NOMO-1 treated with DMSO at 0.1 percent for 48 hours (cell line): ENCODE data around the gene SYF2.

Experiments used
- DNase-seq: peaks from one replicate; lab custom pipeline; 2025; ENCODE audit not compliant: unreplicated experiment; lab: John Stamatoyannopoulos, UW

Gene SYF2

GRCh38 chr1:25185409-25186160 is 46.7 kb downstream of the SYF2 start:
- no peak for DNase-seq

DNA sequence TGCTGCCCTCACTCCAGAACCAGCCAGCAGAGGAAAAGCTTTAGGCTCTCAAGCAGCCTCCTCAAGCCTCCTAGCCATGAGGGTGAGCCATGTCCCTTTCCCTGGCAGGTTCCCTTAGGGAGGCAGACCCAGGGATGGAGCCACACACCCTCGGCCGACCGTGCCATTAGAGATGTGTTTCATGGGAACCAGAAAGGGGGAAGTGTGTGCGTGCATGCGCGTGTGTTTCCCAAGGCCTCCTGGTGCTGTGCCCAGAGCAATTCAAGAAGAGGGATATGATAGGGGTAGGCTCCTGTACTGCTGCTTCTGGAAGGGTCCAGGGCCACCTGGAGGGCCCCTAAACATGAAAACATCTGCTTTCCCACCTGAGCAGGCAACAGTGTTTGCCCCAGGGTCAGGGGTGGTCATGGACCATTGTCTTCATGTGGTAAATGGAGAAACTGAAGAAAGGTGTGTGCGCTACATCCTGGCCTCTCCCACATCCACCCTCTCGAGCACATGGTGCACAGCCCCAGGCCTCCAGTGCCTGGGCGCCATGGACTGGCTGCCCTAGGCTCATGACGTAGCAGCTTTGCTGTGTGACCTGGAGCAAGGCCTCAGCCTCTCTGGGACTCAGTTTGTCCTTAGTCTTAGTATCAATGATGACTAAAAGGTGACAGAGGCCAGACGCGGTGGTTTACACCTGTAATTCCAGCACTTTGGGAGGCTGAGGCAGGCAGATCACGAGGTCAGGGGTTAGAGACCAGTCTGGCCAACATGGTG is 48.1 kb downstream of the SYF2 start:
- DNase-seq = no peak

- no peak for DNase-seq
These were observed 48.9 kb downstream of the SYF2 start for GRCh38 chr1:25183126-25183980.

DNA sequence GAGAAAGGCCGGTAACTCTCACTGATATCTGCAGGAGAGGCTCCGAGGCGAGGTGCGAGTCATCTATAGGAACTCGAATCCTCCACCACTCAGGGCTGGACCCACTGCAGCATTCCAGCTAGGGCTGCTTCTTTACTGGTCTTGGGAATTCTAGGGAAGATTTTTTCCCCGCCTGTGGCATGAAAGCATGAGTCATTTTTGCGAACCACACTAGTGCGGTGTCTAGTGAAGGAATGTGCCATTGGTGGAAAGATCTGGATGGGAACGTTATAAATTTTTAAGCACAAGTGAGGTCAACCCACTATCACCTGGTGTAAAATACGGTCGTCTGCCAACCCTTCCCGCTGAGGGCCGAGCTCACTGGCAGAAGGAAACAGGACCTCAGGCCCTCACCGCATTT is 49.7 kb downstream of the SYF2 start:
- no peak for DNase-seq

DNA sequence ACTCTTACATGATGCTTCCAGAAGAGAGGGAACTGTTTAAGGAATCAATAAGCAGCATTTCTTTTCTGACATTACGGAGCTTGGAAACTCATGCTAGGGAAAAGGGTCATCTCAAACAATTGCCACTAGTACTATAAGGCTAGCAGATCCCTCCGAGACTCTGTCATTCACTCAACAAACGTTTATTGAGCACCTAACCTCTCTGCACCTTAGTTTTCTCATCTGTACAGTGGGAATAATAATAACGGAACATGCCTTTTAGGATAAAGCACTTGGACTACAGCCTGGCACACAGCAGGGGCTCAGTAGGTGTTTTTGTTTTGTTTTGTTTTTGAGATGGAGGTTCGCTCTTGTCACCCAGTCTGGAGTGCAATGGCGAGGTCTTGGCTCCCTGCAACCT is 51.3 kb downstream of the SYF2 start:
- DNase-seq = no peak

DNA sequence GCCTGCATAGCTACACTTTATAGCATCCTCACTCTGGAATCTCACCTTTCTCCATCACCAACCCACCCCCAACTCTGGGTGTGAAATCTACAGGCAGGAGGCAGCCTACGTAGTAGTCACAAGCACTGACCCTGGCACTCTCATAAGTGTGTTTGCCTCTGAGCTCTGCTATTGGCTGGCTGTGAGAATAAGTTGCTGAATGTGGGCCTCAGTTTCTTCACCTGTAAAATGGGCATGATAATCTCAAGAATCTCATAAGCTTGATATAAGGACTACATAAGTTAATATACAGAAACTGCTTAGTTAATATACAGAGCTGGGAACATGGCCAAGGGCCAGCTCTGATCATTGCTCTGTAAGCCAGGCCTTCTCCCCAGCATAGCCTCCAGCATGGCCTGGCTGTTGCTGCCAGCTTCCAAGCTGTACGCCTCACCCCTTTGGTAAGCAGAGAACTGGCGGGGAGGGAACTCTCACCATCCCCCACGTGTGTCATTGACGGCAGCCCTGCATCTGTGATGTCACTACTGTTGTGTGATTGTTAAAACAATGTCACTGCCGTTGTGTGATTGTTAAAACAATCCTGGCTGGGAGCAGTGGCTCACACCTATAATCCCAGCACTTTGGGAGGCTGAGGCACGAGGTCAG is 53.3 kb downstream of the SYF2 start:
- no peak for DNase-seq

DNA sequence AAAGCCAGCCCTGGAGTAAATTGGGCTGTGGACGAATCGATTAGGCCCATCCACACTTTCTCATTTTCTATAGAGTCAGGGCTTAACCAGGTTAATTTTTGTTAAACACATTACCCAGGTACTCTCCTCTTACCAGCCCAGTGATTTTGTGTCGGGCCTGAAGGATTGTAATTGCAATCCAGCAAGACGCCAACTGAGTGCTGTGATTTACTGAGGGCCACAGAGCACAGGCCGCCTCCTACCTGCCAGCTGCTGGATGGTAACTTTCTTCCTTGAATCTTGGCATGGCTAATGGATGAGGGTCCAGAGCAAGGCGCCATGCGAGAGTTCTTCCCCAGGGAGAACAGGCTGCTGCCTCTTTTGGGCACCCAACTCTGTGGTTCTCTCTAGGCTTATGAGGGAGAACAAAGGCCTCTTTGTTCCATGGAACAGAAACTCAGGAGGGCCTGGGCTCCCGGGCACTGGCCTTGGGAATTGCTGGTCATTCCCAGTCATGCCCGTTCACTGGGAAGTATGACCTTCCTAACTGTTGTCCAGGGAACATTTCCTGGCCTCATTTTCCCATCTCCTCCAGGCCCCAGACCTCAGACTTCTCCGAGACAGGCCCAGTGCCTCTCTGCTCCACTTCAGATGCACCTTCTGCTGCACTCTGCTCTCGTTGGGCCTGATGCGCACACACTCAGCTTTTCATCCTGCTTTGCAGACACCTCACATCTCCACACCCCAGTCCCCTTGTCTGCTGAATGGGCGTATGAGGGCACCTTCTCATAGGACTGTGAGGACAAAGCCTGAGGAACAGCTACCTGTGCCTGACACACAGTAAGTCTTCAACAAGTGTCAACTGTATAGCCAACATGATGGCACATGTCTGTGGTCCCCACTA is 57.3 kb downstream of the SYF2 start:
- no peak for DNase-seq

DNA sequence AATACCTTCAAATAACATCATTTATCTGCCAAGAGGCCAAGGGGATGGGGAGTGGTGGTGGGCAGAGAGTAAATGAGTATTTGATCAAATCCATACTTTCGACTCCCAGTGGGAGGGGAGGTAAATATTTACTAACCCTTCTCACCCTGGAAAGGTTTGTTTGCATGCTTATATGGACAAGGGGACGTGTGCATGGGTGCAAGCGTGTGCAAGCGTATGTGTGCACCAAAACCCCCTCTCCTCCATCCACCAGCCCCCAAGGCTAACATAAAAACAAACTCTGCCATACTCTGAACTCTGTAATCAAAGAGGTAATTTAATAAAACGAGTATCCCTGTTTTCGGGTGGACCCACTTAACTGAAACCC is 58.0 kb downstream of the SYF2 start:
- no peak for DNase-seq

GRCh38 chr1:25173809-25174340 is 58.4 kb downstream of the SYF2 start:
- no peak for DNase-seq
